Measurements from ENCODE around the gene SPOCK2.

DNA sequence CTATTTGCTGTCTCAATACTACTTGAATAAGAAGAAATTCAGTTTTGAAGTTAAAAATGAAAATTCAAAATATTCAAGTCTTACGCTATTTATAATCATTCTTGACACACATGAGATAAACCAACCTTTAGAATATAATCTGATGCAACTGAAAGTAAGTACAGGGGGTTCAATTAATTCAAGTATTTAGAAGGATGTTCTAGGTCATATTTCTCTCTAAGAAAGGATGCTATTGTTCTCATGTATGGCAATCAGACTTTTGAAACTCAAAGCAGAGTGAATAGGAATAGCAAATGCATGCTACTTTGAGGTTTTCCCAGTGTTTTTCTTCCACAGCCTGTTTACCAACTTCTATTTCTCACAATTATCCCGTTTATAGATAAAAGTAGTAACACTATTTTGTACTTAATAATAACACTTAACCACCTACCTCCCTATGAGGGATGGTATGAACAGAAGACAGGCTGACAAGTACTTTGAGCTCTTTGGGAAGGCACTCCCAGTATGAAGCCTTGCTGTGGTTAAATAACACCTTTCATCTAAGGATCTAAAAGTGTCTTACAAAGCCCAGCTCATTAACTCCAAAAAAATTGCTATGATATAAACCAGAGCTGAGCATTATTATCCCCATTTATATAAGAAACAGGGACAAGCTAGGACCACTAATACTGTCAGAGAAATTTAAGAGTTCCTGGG, 18.0 kb upstream of the SPOCK2 start:
- TF ChIP-seq, protein P1, sequence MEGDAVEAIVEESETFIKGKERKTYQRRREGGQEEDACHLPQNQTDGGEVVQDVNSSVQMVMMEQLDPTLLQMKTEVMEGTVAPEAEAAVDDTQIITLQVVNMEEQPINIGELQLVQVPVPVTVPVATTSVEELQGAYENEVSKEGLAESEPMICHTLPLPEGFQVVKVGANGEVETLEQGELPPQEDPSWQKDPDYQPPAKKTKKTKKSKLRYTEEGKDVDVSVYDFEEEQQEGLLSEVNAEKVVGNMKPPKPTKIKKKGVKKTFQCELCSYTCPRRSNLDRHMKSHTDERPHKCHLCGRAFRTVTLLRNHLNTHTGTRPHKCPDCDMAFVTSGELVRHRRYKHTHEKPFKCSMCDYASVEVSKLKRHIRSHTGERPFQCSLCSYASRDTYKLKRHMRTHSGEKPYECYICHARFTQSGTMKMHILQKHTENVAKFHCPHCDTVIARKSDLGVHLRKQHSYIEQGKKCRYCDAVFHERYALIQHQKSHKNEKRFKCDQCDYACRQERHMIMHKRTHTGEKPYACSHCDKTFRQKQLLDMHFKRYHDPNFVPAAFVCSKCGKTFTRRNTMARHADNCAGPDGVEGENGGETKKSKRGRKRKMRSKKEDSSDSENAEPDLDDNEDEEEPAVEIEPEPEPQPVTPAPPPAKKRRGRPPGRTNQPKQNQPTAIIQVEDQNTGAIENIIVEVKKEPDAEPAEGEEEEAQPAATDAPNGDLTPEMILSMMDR (IDR thresholded peaks at IDR 0.05; ENCODE audit: low read depth, low read length) = no peak
- no peak for TF ChIP-seq EZH2phosphoT487 (IDR thresholded peaks at IDR 0.05; ENCODE audit: low read depth)

All from OCI-LY3 (cell line).